Activated CD8-positive, alpha-beta memory T cell treated with anti-CD3 and anti-CD28 coated beads, Interleukin-2, amount 50 U/mL, for 4 hours (primary cell): ENCODE results near the gene SNRPB.

Experiments used
- DNase-seq: peaks from one replicate; pipeline ENCODE4 v3.0.0-alpha.2; 2020

Gene SNRPB

GRCh38 chr20:2418388-2418787 lies 52.2 kb downstream of the SNRPB start:
- no peak for DNase-seq

- DNase-seq = no peak
These were observed 53.4 kb downstream of the SNRPB start for GRCh38 chr20:2417213-2417541.

GRCh38 chr20:2416541-2417212 lies 53.9 kb downstream of the SNRPB start:
- DNase-seq = no peak
